ENCODE data around the gene DPP6.

- TF ChIP-seq EZH2 (IDR thresholded peaks at IDR 0.05; ENCODE audit: insufficient read depth, low read length), result no peak
- TF ChIP-seq, protein P1, sequence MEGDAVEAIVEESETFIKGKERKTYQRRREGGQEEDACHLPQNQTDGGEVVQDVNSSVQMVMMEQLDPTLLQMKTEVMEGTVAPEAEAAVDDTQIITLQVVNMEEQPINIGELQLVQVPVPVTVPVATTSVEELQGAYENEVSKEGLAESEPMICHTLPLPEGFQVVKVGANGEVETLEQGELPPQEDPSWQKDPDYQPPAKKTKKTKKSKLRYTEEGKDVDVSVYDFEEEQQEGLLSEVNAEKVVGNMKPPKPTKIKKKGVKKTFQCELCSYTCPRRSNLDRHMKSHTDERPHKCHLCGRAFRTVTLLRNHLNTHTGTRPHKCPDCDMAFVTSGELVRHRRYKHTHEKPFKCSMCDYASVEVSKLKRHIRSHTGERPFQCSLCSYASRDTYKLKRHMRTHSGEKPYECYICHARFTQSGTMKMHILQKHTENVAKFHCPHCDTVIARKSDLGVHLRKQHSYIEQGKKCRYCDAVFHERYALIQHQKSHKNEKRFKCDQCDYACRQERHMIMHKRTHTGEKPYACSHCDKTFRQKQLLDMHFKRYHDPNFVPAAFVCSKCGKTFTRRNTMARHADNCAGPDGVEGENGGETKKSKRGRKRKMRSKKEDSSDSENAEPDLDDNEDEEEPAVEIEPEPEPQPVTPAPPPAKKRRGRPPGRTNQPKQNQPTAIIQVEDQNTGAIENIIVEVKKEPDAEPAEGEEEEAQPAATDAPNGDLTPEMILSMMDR (IDR thresholded peaks at IDR 0.05; ENCODE audit: insufficient read depth, low read depth, low read length), result no peak
Observed at GRCh38 chr7:154865984-154866685, 813.9 kb downstream of the DPP6 start.
